Calu3 (cell line): Measurements from ENCODE around the gene STX10. TPM values are rescaled to one million over a fixed set of nuclear protein-coding genes. Genes with fewer than 3 reads are reported as not detected.

Source experiments
- BruUV-seq: library from RNA; stranded (reverse); fragments of 400-500 nt; replicated peaks from 2 replicates; lab custom pipeline; 2021; lab: Mats Ljungman, UMichigan
- CTCF ChIA-PET: fragments of 300-600 bp; sonication (Branson Sonifier 250); formaldehyde crosslinking; loops from one replicate; lab custom pipeline; 2022; ENCODE audit warnings: antibody characterized with exemption; lab: Charles Lee
- DNase-seq: peaks from one replicate; pipeline ENCODE4 v3.0.0; 2022
- H3K27ac Mint-ChIP-seq: one replicate; pipeline ENCODE4 v1.8.0; 2022; ENCODE audit warnings: mixed read lengths; ENCODE audit not compliant: unreplicated experiment
- H3K27me3 Mint-ChIP-seq: one replicate; pipeline ENCODE4 v1.8.0; 2022; ENCODE audit warnings: mixed read lengths; ENCODE audit not compliant: unreplicated experiment
- H3K36me3 Mint-ChIP-seq: one replicate; pipeline ENCODE4 v1.8.0; 2022; ENCODE audit warnings: mild to moderate bottlenecking, moderate library complexity, mixed read lengths; ENCODE audit not compliant: insufficient read depth, unreplicated experiment
- H3K4me1 Mint-ChIP-seq: one replicate; pipeline ENCODE4 v1.8.0; 2022; ENCODE audit warnings: mild to moderate bottlenecking, low read depth, mixed read lengths; ENCODE audit not compliant: unreplicated experiment
- H3K4me3 Mint-ChIP-seq: one replicate; pipeline ENCODE4 v1.8.0; 2022; ENCODE audit warnings: mild to moderate bottlenecking, low read depth, moderate library complexity, mixed read lengths; ENCODE audit not compliant: unreplicated experiment
- H3K9me3 Mint-ChIP-seq: one replicate; pipeline ENCODE4 v1.8.0; 2022; ENCODE audit warnings: low read depth, mixed read lengths; ENCODE audit not compliant: unreplicated experiment
- CTCF ChIP-seq: fragments of 200-600 bp; IDR thresholded peaks from one replicate; pipeline ENCODE4 v1.8.0; 2022; ENCODE audit warnings: antibody characterized with exemption; ENCODE audit not compliant: unreplicated experiment
- intact Hi-C: fragments of 100-400 bp; cut with micrococcal nuclease; formaldehyde crosslinking; loops from one replicate; pipeline ENCODE4 v1.10.0; 2022; ENCODE audit not compliant: unreplicated experiment
- total RNA-seq: library from RNA; stranded (reverse); gene quantifications from 2 replicates; pipeline ENCODE4 v1.2.3, GENCODE V29; 2022

Gene STX10
- total RNA-seq, 1 experiment from 2014 or later: 52.3 TPM

- TF ChIP-seq CTCF: no peak
- BruUV-seq: TSS peak; percentile 35
- intact Hi-C loops: no loop called here
- Mint-ChIP-seq H3K27ac (no peak overlapping the region), H3K9me3 (no peaks in the 10 kb centered on the region), H3K36me3 (peaks cover 38% of the 10 kb centered on the region), H3K27me3 (no peaks in the 10 kb centered on the region), H3K4me1 (peaks cover 9% of the 10 kb centered on the region), H3K4me3 (no peak overlapping the region)
- no peak for DNase-seq
- CTCF ChIA-PET: interaction anchor here (0.5 kb wide), 1 partner anchor 170 kb away, joined by 3 read pairs; no protein-coding TSS in a partner anchor
These were observed 29.4 kb downstream of the STX10 start for GRCh38 chr19:13120817-13121216.

- Mint-ChIP-seq H3K9me3 (no peaks in the 10 kb centered on the region), H3K27me3 (no peaks in the 10 kb centered on the region), H3K4me1 (peaks cover 16% of the 10 kb centered on the region), H3K4me3 (no peak overlapping the region), H3K36me3 (peaks cover 46% of the 10 kb centered on the region), H3K27ac (no peak overlapping the region)
- intact Hi-C loops: no loop called here
- no TSS peak for BruUV-seq
- no peak for DNase-seq
- CTCF ChIA-PET: no interaction called here
- TF ChIP-seq CTCF: no peak
These were observed 30.1 kb downstream of the STX10 start for GRCh38 chr19:13120031-13120430.

GRCh38 chr19:13119627-13120026 is 30.5 kb downstream of the STX10 start:
- peaks cover 46% of the 10 kb centered on the region for H3K36me3 Mint-ChIP-seq
- CTCF ChIA-PET: no interaction called here
- peak overlapping the region; percentile 85 for H3K4me3 Mint-ChIP-seq
- no peak for DNase-seq
- BruUV-seq: no TSS peak
- no peaks in the 10 kb centered on the region for H3K27me3 Mint-ChIP-seq
- TF ChIP-seq CTCF: no peak
- peaks cover 16% of the 10 kb centered on the region for H3K4me1 Mint-ChIP-seq
- H3K27ac Mint-ChIP-seq: no peak overlapping the region
- intact Hi-C loops: no loop called here
- H3K9me3 Mint-ChIP-seq: no peaks in the 10 kb centered on the region

- intact Hi-C loops: no loop called here
- CTCF ChIA-PET: no interaction called here
- Mint-ChIP-seq H3K27me3 (no peaks in the 10 kb centered on the region), H3K4me1 (peaks cover 16% of the 10 kb centered on the region), H3K27ac (no peak overlapping the region), H3K9me3 (no peaks in the 10 kb centered on the region), H3K36me3 (peaks cover 46% of the 10 kb centered on the region), H3K4me3 (peak overlapping the region; percentile 85)
- TF ChIP-seq CTCF: no peak
- peak; percentile 56 for DNase-seq
- BruUV-seq: no TSS peak
These were observed 31.6 kb downstream of the STX10 start for GRCh38 chr19:13118424-13119193.
